Measurements from ENCODE around the gene TRAF3IP1.

Gene TRAF3IP1

GRCh38 chr2:238325694-238326093, 5.4 kb downstream of the TRAF3IP1 start:
- TF ChIP-seq ARNTL (CRISPR knock-in tag; IDR thresholded peaks at IDR 0.05; ENCODE audit: borderline replicate concordance, low read depth) (no peak), ESRRG (CRISPR knock-in tag; IDR thresholded peaks at IDR 0.05) (no peak), OSR1 (CRISPR knock-in tag; IDR thresholded peaks at IDR 0.05) (no peak), ZFP30 (CRISPR knock-in tag; IDR thresholded peaks at IDR 0.05) (no peak), BACH2 (CRISPR knock-in tag; IDR thresholded peaks at IDR 0.05; ENCODE audit: borderline replicate concordance) (no peak), TOX (CRISPR knock-in tag; IDR thresholded peaks at IDR 0.05; ENCODE audit: borderline replicate concordance) (no peak), RARB (CRISPR knock-in tag; IDR thresholded peaks at IDR 0.05) (no peak), ZNF8 (CRISPR knock-in tag; IDR thresholded peaks at IDR 0.05) (no peak), GLIS3 (CRISPR knock-in tag; IDR thresholded peaks at IDR 0.05) (no peak), POU6F1 (CRISPR knock-in tag; IDR thresholded peaks at IDR 0.05; ENCODE audit: borderline replicate concordance, low read depth) (no peak), ISL1 (CRISPR knock-in tag; IDR thresholded peaks at IDR 0.05) (no peak), PPARA (CRISPR knock-in tag; IDR thresholded peaks at IDR 0.05; ENCODE audit: borderline replicate concordance) (no peak), SNAI2 (CRISPR knock-in tag; IDR thresholded peaks at IDR 0.05) (no peak), ZNF70 (CRISPR knock-in tag; IDR thresholded peaks at IDR 0.05) (no peak)
- TF ChIP-seq, protein P1, sequence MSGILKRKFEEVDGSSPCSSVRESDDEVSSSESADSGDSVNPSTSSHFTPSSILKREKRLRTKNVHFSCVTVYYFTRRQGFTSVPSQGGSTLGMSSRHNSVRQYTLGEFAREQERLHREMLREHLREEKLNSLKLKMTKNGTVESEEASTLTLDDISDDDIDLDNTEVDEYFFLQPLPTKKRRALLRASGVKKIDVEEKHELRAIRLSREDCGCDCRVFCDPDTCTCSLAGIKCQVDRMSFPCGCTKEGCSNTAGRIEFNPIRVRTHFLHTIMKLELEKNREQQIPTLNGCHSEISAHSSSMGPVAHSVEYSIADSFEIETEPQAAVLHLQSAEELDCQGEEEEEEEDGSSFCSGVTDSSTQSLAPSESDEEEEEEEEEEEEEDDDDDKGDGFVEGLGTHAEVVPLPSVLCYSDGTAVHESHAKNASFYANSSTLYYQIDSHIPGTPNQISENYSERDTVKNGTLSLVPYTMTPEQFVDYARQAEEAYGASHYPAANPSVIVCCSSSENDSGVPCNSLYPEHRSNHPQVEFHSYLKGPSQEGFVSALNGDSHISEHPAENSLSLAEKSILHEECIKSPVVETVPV (CRISPR knock-in tag; IDR thresholded peaks at IDR 0.05), result no peak
- ATAC-seq, result no peak

GRCh38 chr2:238326801-238327365, 6.6 kb downstream of the TRAF3IP1 start:
- ATAC-seq, result no peak
- TF ChIP-seq CSDC2 (CRISPR knock-in tag; IDR thresholded peaks at IDR 0.05), result no peak
- no peak for TF ChIP-seq TOX (CRISPR knock-in tag; IDR thresholded peaks at IDR 0.05; ENCODE audit: borderline replicate concordance)
- no peak for TF ChIP-seq TSHZ2 (CRISPR knock-in tag; IDR thresholded peaks at IDR 0.05)
- TF ChIP-seq GLIS3 (CRISPR knock-in tag; IDR thresholded peaks at IDR 0.05), result no peak
- no peak for TF ChIP-seq RARB (CRISPR knock-in tag; IDR thresholded peaks at IDR 0.05)
- TF ChIP-seq ISL1 (CRISPR knock-in tag; IDR thresholded peaks at IDR 0.05), result no peak
- no peak for TF ChIP-seq ZC3H10 (CRISPR knock-in tag; IDR thresholded peaks at IDR 0.05)
- TF ChIP-seq ZNF8 (CRISPR knock-in tag; IDR thresholded peaks at IDR 0.05), result no peak
- no peak for TF ChIP-seq ESRRG (CRISPR knock-in tag; IDR thresholded peaks at IDR 0.05)
- no peak for TF ChIP-seq ZNF70 (CRISPR knock-in tag; IDR thresholded peaks at IDR 0.05)
- no peak for TF ChIP-seq TCF4 (CRISPR knock-in tag; IDR thresholded peaks at IDR 0.05; ENCODE audit: borderline replicate concordance)
- no peak for TF ChIP-seq SNAI2 (CRISPR knock-in tag; IDR thresholded peaks at IDR 0.05)
- TF ChIP-seq ZNF565 (CRISPR knock-in tag; conservative IDR thresholded peaks at IDR 0.05; ENCODE audit: low read depth), result no peak
- TF ChIP-seq, protein P1 (CRISPR knock-in tag; IDR thresholded peaks at IDR 0.05), result no peak
- TF ChIP-seq ZFP3 (CRISPR knock-in tag; IDR thresholded peaks at IDR 0.05), result no peak
- no peak for TF ChIP-seq OSR1 (CRISPR knock-in tag; IDR thresholded peaks at IDR 0.05)
- TF ChIP-seq, protein P2, sequence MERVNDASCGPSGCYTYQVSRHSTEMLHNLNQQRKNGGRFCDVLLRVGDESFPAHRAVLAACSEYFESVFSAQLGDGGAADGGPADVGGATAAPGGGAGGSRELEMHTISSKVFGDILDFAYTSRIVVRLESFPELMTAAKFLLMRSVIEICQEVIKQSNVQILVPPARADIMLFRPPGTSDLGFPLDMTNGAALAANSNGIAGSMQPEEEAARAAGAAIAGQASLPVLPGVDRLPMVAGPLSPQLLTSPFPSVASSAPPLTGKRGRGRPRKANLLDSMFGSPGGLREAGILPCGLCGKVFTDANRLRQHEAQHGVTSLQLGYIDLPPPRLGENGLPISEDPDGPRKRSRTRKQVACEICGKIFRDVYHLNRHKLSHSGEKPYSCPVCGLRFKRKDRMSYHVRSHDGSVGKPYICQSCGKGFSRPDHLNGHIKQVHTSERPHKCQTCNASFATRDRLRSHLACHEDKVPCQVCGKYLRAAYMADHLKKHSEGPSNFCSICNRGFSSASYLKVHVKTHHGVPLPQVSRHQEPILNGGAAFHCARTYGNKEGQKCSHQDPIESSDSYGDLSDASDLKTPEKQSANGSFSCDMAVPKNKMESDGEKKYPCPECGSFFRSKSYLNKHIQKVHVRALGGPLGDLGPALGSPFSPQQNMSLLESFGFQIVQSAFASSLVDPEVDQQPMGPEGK (CRISPR knock-in tag; IDR thresholded peaks at IDR 0.05; ENCODE audit: borderline replicate concordance), result no peak
